Measurements from ENCODE around the gene PRDM15. TPM values are rescaled to one million over a fixed set of nuclear protein-coding genes. Genes with fewer than 3 reads are reported as not detected.

The PRDM15 gene
- total and polyA plus RNA-seq, 4 donors = 1.2 to 5.7 (median 2.1) TPM

GRCh38 chr21:41895643-41896493 lies 16.7 kb upstream of the PRDM15 start:
- DNase-seq (ENCODE audit: low spot score) = no peak
- peaks cover 0 to 15% (median 8%) of the 10 kb centered on the region in 4 donors for H3K36me3 ChIP-seq (ENCODE audit: control insufficient read depth in 4 of 4, insufficient read depth in 3 of 4, low read depth in 1 of 4, low read length in 3 of 4)
- H3K9ac ChIP-seq (ENCODE audit: low read depth in 1 of 2, low read length in 2 of 2) = no peak overlapping the region
- 79% methylated on average over 22 of the region's 22 CpGs for WGBS
- H3K4me1 ChIP-seq (ENCODE audit: control insufficient read depth in 4 of 4, insufficient read depth in 4 of 4, low read length in 3 of 4) = no peaks in the 10 kb centered on the region
- no peak for TF ChIP-seq GABPA (IDR thresholded peaks at IDR 0.05 in 1 of 2, conservative IDR thresholded peaks at IDR 0.05 in 1 of 2)
- TF ChIP-seq ZBTB33 (IDR thresholded peaks at IDR 0.05) = no peak
- H3K27me3 ChIP-seq (ENCODE audit: control insufficient read depth in 4 of 4, insufficient read depth in 4 of 4, low read length in 3 of 4) = no peaks in the 10 kb centered on the region
- no peak overlapping the region for H3K4me3 ChIP-seq (ENCODE audit: low read depth in 1 of 3, low read length in 3 of 3)
- H3K9me3 ChIP-seq (ENCODE audit: control insufficient read depth in 4 of 4, low read length in 3 of 4) = no peaks in the 10 kb centered on the region
- no peak overlapping the region for H3K27ac ChIP-seq (ENCODE audit: low read depth in 1 of 2, low read length in 2 of 2)

GRCh38 chr21:41894922-41895557 lies 15.9 kb upstream of the PRDM15 start:
- no peak for DNase-seq (ENCODE audit: low spot score)
- no peak overlapping the region for H3K27ac ChIP-seq (ENCODE audit: low read depth in 1 of 2, low read length in 2 of 2)
- H3K4me1 ChIP-seq (ENCODE audit: control insufficient read depth in 4 of 4, insufficient read depth in 4 of 4, low read length in 3 of 4) = no peaks in the 10 kb centered on the region
- H3K36me3 ChIP-seq (ENCODE audit: control insufficient read depth in 4 of 4, insufficient read depth in 3 of 4, low read depth in 1 of 4, low read length in 3 of 4) = peaks cover 0 to 15% (median 7%) of the 10 kb centered on the region in 4 donors
- WGBS = 81% methylated on average over 13 of the region's 13 CpGs
- H3K4me3 ChIP-seq (ENCODE audit: low read depth in 1 of 3, low read length in 3 of 3) = no peak overlapping the region
- H3K27me3 ChIP-seq (ENCODE audit: control insufficient read depth in 4 of 4, insufficient read depth in 4 of 4, low read length in 3 of 4) = no peaks in the 10 kb centered on the region
- H3K9ac ChIP-seq (ENCODE audit: low read depth in 1 of 2, low read length in 2 of 2) = no peak overlapping the region
- no peaks in the 10 kb centered on the region for H3K9me3 ChIP-seq (ENCODE audit: control insufficient read depth in 4 of 4, low read length in 3 of 4)
- TF ChIP-seq RXRA (IDR thresholded peaks at IDR 0.05) = no peak
- TF ChIP-seq HNF4A (conservative IDR thresholded peaks at IDR 0.05) = no peak
- TF ChIP-seq NR2F2 (IDR thresholded peaks at IDR 0.05) = no peak
- TF ChIP-seq ZBTB33 (IDR thresholded peaks at IDR 0.05) = no peak
- no peak for TF ChIP-seq JUND (IDR thresholded peaks at IDR 0.05)

- no peak for DNase-seq (ENCODE audit: low spot score)
- H3K9me3 ChIP-seq (ENCODE audit: control insufficient read depth in 4 of 4, low read length in 3 of 4) = no peaks in the 10 kb centered on the region
- H3K36me3 ChIP-seq (ENCODE audit: control insufficient read depth in 4 of 4, insufficient read depth in 3 of 4, low read depth in 1 of 4, low read length in 3 of 4) = peaks cover 0 to 15% (median 5%) of the 10 kb centered on the region in 4 donors
- no peak overlapping the region for H3K4me3 ChIP-seq (ENCODE audit: low read depth in 1 of 3, low read length in 3 of 3)
- no peaks in the 10 kb centered on the region for H3K27me3 ChIP-seq (ENCODE audit: control insufficient read depth in 4 of 4, insufficient read depth in 4 of 4, low read length in 3 of 4)
- H3K4me1 ChIP-seq (ENCODE audit: control insufficient read depth in 4 of 4, insufficient read depth in 4 of 4, low read length in 3 of 4) = no peaks in the 10 kb centered on the region
- H3K27ac ChIP-seq (ENCODE audit: low read depth in 1 of 2, low read length in 2 of 2) = no peak overlapping the region
- TF ChIP-seq RXRA (IDR thresholded peaks at IDR 0.05) = no peak
- no peak for TF ChIP-seq ZBTB33 (IDR thresholded peaks at IDR 0.05)
- TF ChIP-seq CTCF (IDR thresholded peaks at IDR 0.05; ENCODE audit: low read depth, low read length, missing input control) = no peak
- TF ChIP-seq EGR1 (IDR thresholded peaks at IDR 0.05; ENCODE audit: low read depth in 2 of 2) = no peak
- 95% methylated on average over 9 of the region's 9 CpGs for WGBS
- no peak overlapping the region for H3K9ac ChIP-seq (ENCODE audit: low read depth in 1 of 2, low read length in 2 of 2)
Observed at GRCh38 chr21:41894511-41894910, 15.4 kb upstream of the PRDM15 start.

Measured in liver (tissue), 9 donors.